HepG2 (cell line): ENCODE data around the gene SYNE3. TPM values are rescaled to one million over a fixed set of nuclear protein-coding genes. Genes with fewer than 3 reads are reported as not detected.
A peak's percentile ranks its signal among the peaks of the same experiment; 100 is the strongest.

Experiments
- ATAC-seq: fragments of 200-7000 bp; cut with Tn5 transposase; 3 replicates; pipeline ENCODE4 v1.9.1; 2020; ENCODE audit warnings: mild to moderate bottlenecking, moderate library complexity
- BruUV-seq: library from RNA; stranded (reverse); fragments of 400-500 nt; replicated peaks from 2 replicates; lab custom pipeline; 2021; lab: Mats Ljungman, UMichigan
- CTCF ChIA-PET: fragments of 300-600 bp; formaldehyde crosslinking; extraction: SDS; loops from one replicate; lab custom pipeline; 2021; ENCODE audit warnings: low total read pairs, inconsistent platforms, low intra/inter-chr PET ratio; lab: Yijun Ruan, JAX
- POLR2A ChIA-PET: fragments of 350-600 bp; sonication (Branson Sonifier 250); formaldehyde crosslinking; loops from one replicate; lab custom pipeline; 2020; ENCODE audit warnings: antibody characterized with exemption, inconsistent platforms; lab: Yijun Ruan, JAX
- DNase-seq: peaks from one replicate; pipeline ENCODE4 v3.0.0-alpha.2; 2015; ENCODE audit warnings: low spot score
- FAIRE-seq: peaks from 3 replicates; lab custom pipeline; 2011; peaks lifted over from hg19 to GRCh38; lab: Jason Lieb, UNC
- H2AFZ ChIP-seq: one replicate; pipeline ENCODE4 v1.6.1; 2011; ENCODE audit warnings: low read length, inconsistent platforms
- H3K27ac ChIP-seq: fragments of 300-600 bp; 3 replicates; pipeline ENCODE4 v1.8.0; 2011; ENCODE audit warnings: mixed run types, mild to moderate bottlenecking, mixed read lengths, low read length, inconsistent platforms; ENCODE audit not compliant: insufficient read depth; ENCODE audit errors: extremely low read length
- H3K27me3 ChIP-seq, 2 experiments: fragments of 200-600 bp in 1 of 2; 2 replicates in 1 of 2; 3 replicates in 1 of 2; pipeline versions ENCODE4 v1.6.0 to v1.8.0; 2011; ENCODE audit warnings: low read length in 2 of 2, mild to moderate bottlenecking in 2 of 2, moderate library complexity in 2 of 2, inconsistent platforms in 1 of 2; ENCODE audit not compliant: insufficient read depth in 2 of 2, control insufficient read depth in 1 of 2
- H3K36me3 ChIP-seq, 2 experiments: fragments of 200-600 bp in 1 of 2; replicated peaks in 1 of 2; 2 replicates in 1 of 2; 3 replicates in 1 of 2; pipeline versions ENCODE4 v1.5.1 to v1.8.0; 2011; ENCODE audit warnings: low read length in 2 of 2, inconsistent platforms in 1 of 2; ENCODE audit not compliant: insufficient read depth in 2 of 2, control insufficient read depth in 1 of 2
- H3K4me1 ChIP-seq: 2 replicates; pipeline ENCODE4 v1.5.1; 2012; ENCODE audit warnings: low read length, inconsistent platforms; ENCODE audit not compliant: insufficient read depth
- H3K4me2 ChIP-seq: 2 replicates; pipeline ENCODE4 v1.6.0; 2011; ENCODE audit warnings: low read depth, low read length, inconsistent platforms
- H3K4me3 ChIP-seq, 3 experiments: fragments of 200-600 bp in 1 of 3; sonication (generic), shearing (Covaris generic) in 1 of 3; replicated peaks in 1 of 3; 2 replicates each; pipeline ENCODE4 v1.5.1; 2011 to 2016; ENCODE audit warnings: low read length in 3 of 3, inconsistent platforms in 2 of 3, low read depth in 2 of 3, mild to moderate bottlenecking in 2 of 3, control low read depth in 1 of 3, mixed read lengths in 1 of 3; ENCODE audit not compliant: insufficient read depth in 1 of 3
- H3K79me2 ChIP-seq: one replicate; pipeline ENCODE4 v1.6.1; 2011; ENCODE audit warnings: low read length, inconsistent platforms; ENCODE audit not compliant: insufficient read depth
- H3K9ac ChIP-seq: 2 replicates; pipeline ENCODE4 v1.6.0; 2011; ENCODE audit warnings: mild to moderate bottlenecking, low read depth, low read length, inconsistent platforms; ENCODE audit not compliant: insufficient read depth
- H3K9me3 ChIP-seq: 2 replicates; pipeline ENCODE4 v1.5.1; 2012; ENCODE audit warnings: mild to moderate bottlenecking, low read length
- H4K20me1 ChIP-seq: 2 replicates; pipeline ENCODE4 v1.6.0; 2011; ENCODE audit warnings: inconsistent platforms, mild to moderate bottlenecking, low read length, moderate library complexity; ENCODE audit not compliant: insufficient read depth
- AGO1 ChIP-seq: fragments of 200-400 bp; formaldehyde crosslinking; IDR thresholded peaks from 2 replicates; pipeline ENCODE4 v1.6.1; 2017; ENCODE audit warnings: mild to moderate bottlenecking, low read depth, low read length, moderate library complexity; ENCODE audit not compliant: poor library complexity, severe bottlenecking
- FOXK1 ChIP-seq: sonication (generic); formaldehyde crosslinking; IDR thresholded peaks from 2 replicates; pipeline ENCODE4 v1.4.0; 2020; ENCODE audit warnings: low read depth, missing genetic modification reagents, borderline replicate concordance
- TCF7 ChIP-seq: sonication (generic); IDR thresholded peaks from 2 replicates; pipeline ENCODE4 v1.6.1; 2016; ENCODE audit warnings: antibody characterized with exemption, low read depth
- ZMYM3 ChIP-seq: sonication (generic); formaldehyde crosslinking; IDR thresholded peaks from 2 replicates; pipeline ENCODE4 v1.5.1; 2020; ENCODE audit warnings: mild to moderate bottlenecking, missing genetic modification reagents
- ZNF768 ChIP-seq: sonication (generic); formaldehyde crosslinking; IDR thresholded peaks from 2 replicates; pipeline ENCODE4 v1.4.0; 2020; ENCODE audit warnings: missing genetic modification reagents
- WGBS: methylation state at CpG from one replicate; pipeline ENCODE4 v1.1.6; 2017; ENCODE audit warnings: low lambda C conversion rate; 5-methylcytosine and 5-hydroxymethylcytosine counted together
- in situ Hi-C: cut with HindIII; loops from 2 replicates; pipeline ENCODE4 v1.10.0; 2017; ENCODE audit warnings: low pct_unique_long_range_greater_than_20kb; ENCODE audit not compliant: extremely low pct_ligation_motif_present
- intact Hi-C: fragments of 100-400 bp; cut with micrococcal nuclease; formaldehyde crosslinking; loops from one replicate; pipeline ENCODE4 v1.10.0; 2022; ENCODE audit not compliant: unreplicated experiment
- polyA plus RNA-seq, 8 experiments: library from polyadenylated mRNA; depleted of rRNA in 3 of 8; stranded (reverse) in 7 of 8; unstranded in 1 of 8; fragments of >200 nt; fragmentation: Illumina TruSeq in 4 of 8; extraction: Trizol in 4 of 8; gene quantifications; 2 replicates each; pipeline versions ENCODE4 v1.2.1 to v1.2.3, GENCODE V29; 2011 to 2016; ENCODE audit warnings: low read depth in 4 of 8, missing spikeins in 1 of 8, mixed read lengths in 1 of 8; ENCODE audit not compliant: insufficient read depth in 1 of 8
- total RNA-seq, 5 experiments: library from RNA; depleted of rRNA; stranded (reverse); fragments of >200 nt; fragmentation: Illumina TruSeq; extraction: Trizol; gene quantifications; 2 replicates each; pipeline ENCODE4 v1.2.3, GENCODE V29; 2016; ENCODE audit warnings: low read depth in 1 of 5
- TF ChIP-seq, protein P1 (sequence below): sonication (generic); formaldehyde crosslinking; IDR thresholded peaks from 2 replicates; pipeline ENCODE4 v1.4.0; 2020; ENCODE audit warnings: mild to moderate bottlenecking, missing genetic modification reagents, borderline replicate concordance

Gene SYNE3
- total and polyA plus RNA-seq, 2 of the 13 experiments (the other 11 are each of a cell fraction or from before 2014, with no cell fraction given), result 7.8 to 8.0 TPM

- 40% methylated on average over 2 of the region's 2 CpGs for WGBS
- CTCF ChIA-PET, result no interaction called here
- Histone ChIP-seq H3K4me2 (no peak overlapping the region), H3K4me1 (peaks cover 22% of the 10 kb centered on the region), H3K79me2 (no peaks in the 10 kb centered on the region), H3K9ac (no peak overlapping the region), H3K27ac (no peak overlapping the region), H3K27me3 (no peaks in the 10 kb centered on the region), H3K36me3 (peaks cover 6 to 47% of the 10 kb centered on the region in 2 experiments), H3K4me3 (no peak overlapping the region)
- TF ChIP-seq TCF7, result no peak
- TF ChIP-seq AGO1, result no peak
- TF ChIP-seq, protein P1, sequence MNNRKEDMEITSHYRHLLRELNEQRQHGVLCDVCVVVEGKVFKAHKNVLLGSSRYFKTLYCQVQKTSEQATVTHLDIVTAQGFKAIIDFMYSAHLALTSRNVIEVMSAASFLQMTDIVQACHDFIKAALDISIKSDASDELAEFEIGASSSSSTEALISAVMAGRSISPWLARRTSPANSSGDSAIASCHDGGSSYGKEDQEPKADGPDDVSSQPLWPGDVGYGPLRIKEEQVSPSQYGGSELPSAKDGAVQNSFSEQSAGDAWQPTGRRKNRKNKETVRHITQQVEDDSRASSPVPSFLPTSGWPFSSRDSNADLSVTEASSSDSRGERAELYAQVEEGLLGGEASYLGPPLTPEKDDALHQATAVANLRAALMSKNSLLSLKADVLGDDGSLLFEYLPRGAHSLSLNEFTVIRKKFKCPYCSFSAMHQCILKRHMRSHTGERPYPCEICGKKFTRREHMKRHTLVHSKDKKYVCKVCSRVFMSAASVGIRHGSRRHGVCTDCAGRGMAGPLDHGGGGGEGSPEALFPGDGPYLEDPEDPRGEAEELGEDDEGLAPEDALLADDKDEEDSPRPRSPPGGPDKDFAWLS (CRISPR knock-in tag), result no peak
- TF ChIP-seq, all 625 proteins: peak for 0
- H4K20me1 ChIP-seq, result no peaks in the 10 kb centered on the region
- DNase-seq, result no peak
- FAIRE-seq, result no peak
- ATAC-seq, result no peak
- H2AFZ ChIP-seq, result no peak overlapping the region
- no peaks in the 10 kb centered on the region for H3K9me3 ChIP-seq
- in situ Hi-C loops, result no loop called here
- intact Hi-C loops, result no loop called here
- POLR2A ChIA-PET, result no interaction called here
- BruUV-seq, result no TSS peak
Measured at GRCh38 chr14:95471016-95471415, 45.4 kb downstream of the SYNE3 start.

DNA sequence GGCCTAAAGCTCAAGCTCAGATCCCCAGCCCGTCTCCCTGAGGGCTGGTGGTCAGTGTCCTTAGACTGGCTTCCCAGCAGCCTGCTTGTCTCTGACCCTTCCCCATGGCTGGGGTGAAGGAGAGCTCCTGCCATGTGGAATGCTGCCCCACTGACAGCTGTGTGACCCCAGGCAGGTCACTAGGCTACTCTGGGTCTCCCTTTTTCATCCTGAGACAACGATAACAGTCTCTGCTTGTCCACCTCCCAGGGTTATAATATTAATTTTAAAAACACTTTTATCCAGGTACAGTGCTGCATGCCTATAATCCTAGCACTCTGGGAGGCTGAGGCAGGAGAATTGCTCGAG, 47.3 kb downstream of the SYNE3 start:
- Histone ChIP-seq H3K36me3 (peaks cover 6 to 45% of the 10 kb centered on the region in 2 experiments), H4K20me1 (no peaks in the 10 kb centered on the region), H3K4me2 (peak overlapping the region; percentile 23; the same call in 1 of the 2 replicates), H3K27me3 (no peaks in the 10 kb centered on the region), H3K27ac (peak overlapping the region; percentile 58), H3K4me3 (no peak overlapping the region; a peak in 1 of 6 replicates), H3K79me2 (no peaks in the 10 kb centered on the region), H3K9ac (peak overlapping the region; percentile 15; the same call in 1 of the 2 replicates), H3K9me3 (no peaks in the 10 kb centered on the region), H2AFZ (no peak overlapping the region), H3K4me1 (peaks cover 22% of the 10 kb centered on the region)
- ChIA-PET POLR2A (interaction anchor here (0.9 to 4.4 kb wide), 5 partner anchors 16 to 66 kb away, joined by 3 to 23 read pairs (median 3); partner anchors contain the start of gene GLRX5), CTCF (no interaction called here)
- FAIRE-seq (no peak), DNase-seq (no peak), ATAC-seq (no peak)
- peak; percentile 22; the same call in 1 of the 2 replicates for TF ChIP-seq ZMYM3 (CRISPR knock-in tag)
- peak; percentile 96 for TF ChIP-seq ZNF768
- no peak for TF ChIP-seq FOXK1 (CRISPR knock-in tag)
- intact Hi-C loops, result no loop called here
- BruUV-seq, result no TSS peak
- 69% methylated on average over 3 of the region's 3 CpGs for WGBS
- in situ Hi-C loops, result no loop called here
